ENCODE measurements around the gene LST1. TPM values are rescaled to one million over a fixed set of nuclear protein-coding genes. Genes with fewer than 3 reads are reported as not detected.
"Not testable (repeated sequence)": the region's sequence is repeated elsewhere in the genome, so short reads cannot be mapped to it uniquely, and the experiment has no call there.

LST1 gene
- total RNA-seq, 1 donor from 2014 or later: 6.5 TPM

- no peak for TF ChIP-seq CTCF (IDR thresholded peaks at IDR 0.05; ENCODE audit: borderline replicate concordance)
- Histone ChIP-seq H3K4me1 (peaks cover 36% of the 10 kb centered on the region), H3K4me3 (peak overlapping the region; percentile 70), H3K27ac (replicated peaks) (peak overlapping the region; percentile 93), H3K36me3 (peaks cover 31% of the 10 kb centered on the region), H3K27me3 (ENCODE audit: low read depth) (no peaks in the 10 kb centered on the region), H3K9me3 (replicated peaks) (no peaks in the 10 kb centered on the region)
- intact Hi-C loops (cut with micrococcal nuclease): no loop called here
- no peak for DNase-seq
Observed at GRCh38 chr6:31547727-31548543, 38.1 kb upstream of the LST1 start.

GRCh38 chr6:31548544-31548873 lies 37.6 kb upstream of the LST1 start:
- Histone ChIP-seq H3K27ac (replicated peaks) (peak overlapping the region; percentile 93), H3K9me3 (replicated peaks) (no peaks in the 10 kb centered on the region), H3K4me1 (peaks cover 30% of the 10 kb centered on the region), H3K4me3 (peak overlapping the region; percentile 70), H3K36me3 (peaks cover 35% of the 10 kb centered on the region), H3K27me3 (ENCODE audit: low read depth) (no peaks in the 10 kb centered on the region)
- intact Hi-C loops (cut with micrococcal nuclease): no loop called here
- no peak for DNase-seq
- no peak for TF ChIP-seq CTCF (IDR thresholded peaks at IDR 0.05; ENCODE audit: borderline replicate concordance)

- intact Hi-C loops (cut with micrococcal nuclease); H3K9me3 ChIP-seq (replicated peaks); H3K27me3 ChIP-seq (ENCODE audit: low read depth); H3K4me3 ChIP-seq: not testable (repeated sequence)
- peaks cover 48% of the 10 kb centered on the region for H3K36me3 ChIP-seq
- H3K4me1 ChIP-seq: peaks cover 31% of the 10 kb centered on the region
- DNase-seq: peak; percentile 46
- H3K27ac ChIP-seq (replicated peaks): peak overlapping the region; percentile 49
- peak; percentile 58 for TF ChIP-seq CTCF (IDR thresholded peaks at IDR 0.05; ENCODE audit: borderline replicate concordance)
Observed at GRCh38 chr6:31551371-31551770, 34.7 kb upstream of the LST1 start.

GRCh38 chr6:31556307-31556706 lies 29.8 kb upstream of the LST1 start:
- Histone ChIP-seq H3K4me1 (peaks cover 45% of the 10 kb centered on the region), H3K27ac (replicated peaks) (no peak overlapping the region), H3K4me3 (no peak overlapping the region), H3K27me3 (ENCODE audit: low read depth) (no peaks in the 10 kb centered on the region), H3K9me3 (replicated peaks) (no peaks in the 10 kb centered on the region), H3K36me3 (peaks cover 48% of the 10 kb centered on the region)
- DNase-seq: no peak
- intact Hi-C loops (cut with micrococcal nuclease): no loop called here
- no peak for TF ChIP-seq CTCF (IDR thresholded peaks at IDR 0.05; ENCODE audit: borderline replicate concordance)

- TF ChIP-seq CTCF (IDR thresholded peaks at IDR 0.05; ENCODE audit: borderline replicate concordance): no peak
- Histone ChIP-seq H3K4me3 (peak overlapping the region; percentile 7), H3K27ac (replicated peaks) (peak overlapping the region; percentile 81), H3K4me1 (peaks cover 48% of the 10 kb centered on the region), H3K36me3 (peaks cover 42% of the 10 kb centered on the region), H3K9me3 (replicated peaks) (no peaks in the 10 kb centered on the region), H3K27me3 (ENCODE audit: low read depth) (no peaks in the 10 kb centered on the region)
- DNase-seq: no peak
- intact Hi-C loops (cut with micrococcal nuclease): no loop called here
Observed at GRCh38 chr6:31557443-31558317, 28.4 kb upstream of the LST1 start.
